Esophagus squamous epithelium (tissue), 4 donors: Measurements from ENCODE around the gene SCO1.

ENCODE experiments used
- POLR2A ChIP-seq, 4 donors: fragments of 450-650 bp; IDR thresholded peaks; one replicate each; pipeline ENCODE4 v1.6.1; 2017; ENCODE audit warnings: antibody characterized with exemption in 4 of 4, mild to moderate bottlenecking in 4 of 4, moderate library complexity in 3 of 4
- TF ChIP-seq, protein P1 (sequence below), 6 experiments: fragments of 450-650 bp in 4 of 6; fragments of 200-600 bp in 2 of 6; sonication (generic) in 2 of 6; IDR thresholded peaks; one replicate each; pipeline ENCODE4 v1.5.1; 2016 to 2019; ENCODE audit warnings: antibody characterized with exemption in 6 of 6, mild to moderate bottlenecking in 4 of 6, moderate library complexity in 4 of 6

DNA sequence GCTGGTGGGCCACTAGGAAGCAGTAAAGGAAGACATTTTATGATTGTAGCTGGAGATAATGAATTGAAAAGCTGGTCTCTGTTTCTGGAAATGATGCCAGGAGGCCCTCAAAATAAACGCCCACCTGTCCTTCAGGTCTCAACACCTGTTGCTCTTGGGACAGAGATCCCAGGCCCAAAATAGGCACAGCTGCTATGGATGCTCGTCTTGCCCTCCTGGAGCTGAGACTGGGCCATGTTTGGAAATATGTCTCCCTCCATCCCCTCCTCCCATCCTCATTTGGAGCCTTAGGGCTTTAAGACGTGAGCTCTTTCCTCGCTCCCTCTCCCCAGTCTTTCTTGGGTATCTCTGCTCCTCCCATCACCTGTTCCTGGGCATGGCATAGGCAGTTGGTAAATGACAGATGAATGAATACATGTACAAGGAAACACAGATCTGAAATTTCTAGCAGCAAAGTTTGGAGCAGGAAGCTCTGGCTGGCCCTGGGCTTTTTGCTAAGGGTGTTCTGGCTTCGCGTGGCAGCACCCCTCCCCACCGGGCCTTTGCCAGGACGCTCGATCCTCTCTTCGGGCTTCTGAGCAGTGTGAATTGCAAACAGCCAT lies 73.5 kb downstream of the SCO1 start:
- TF ChIP-seq, protein P1, sequence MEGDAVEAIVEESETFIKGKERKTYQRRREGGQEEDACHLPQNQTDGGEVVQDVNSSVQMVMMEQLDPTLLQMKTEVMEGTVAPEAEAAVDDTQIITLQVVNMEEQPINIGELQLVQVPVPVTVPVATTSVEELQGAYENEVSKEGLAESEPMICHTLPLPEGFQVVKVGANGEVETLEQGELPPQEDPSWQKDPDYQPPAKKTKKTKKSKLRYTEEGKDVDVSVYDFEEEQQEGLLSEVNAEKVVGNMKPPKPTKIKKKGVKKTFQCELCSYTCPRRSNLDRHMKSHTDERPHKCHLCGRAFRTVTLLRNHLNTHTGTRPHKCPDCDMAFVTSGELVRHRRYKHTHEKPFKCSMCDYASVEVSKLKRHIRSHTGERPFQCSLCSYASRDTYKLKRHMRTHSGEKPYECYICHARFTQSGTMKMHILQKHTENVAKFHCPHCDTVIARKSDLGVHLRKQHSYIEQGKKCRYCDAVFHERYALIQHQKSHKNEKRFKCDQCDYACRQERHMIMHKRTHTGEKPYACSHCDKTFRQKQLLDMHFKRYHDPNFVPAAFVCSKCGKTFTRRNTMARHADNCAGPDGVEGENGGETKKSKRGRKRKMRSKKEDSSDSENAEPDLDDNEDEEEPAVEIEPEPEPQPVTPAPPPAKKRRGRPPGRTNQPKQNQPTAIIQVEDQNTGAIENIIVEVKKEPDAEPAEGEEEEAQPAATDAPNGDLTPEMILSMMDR (IDR thresholded peaks at IDR 0.05) = no peak
- TF ChIP-seq POLR2A (IDR thresholded peaks at IDR 0.05) = no peak
